ENCODE data around the gene HBEGF.

DNA sequence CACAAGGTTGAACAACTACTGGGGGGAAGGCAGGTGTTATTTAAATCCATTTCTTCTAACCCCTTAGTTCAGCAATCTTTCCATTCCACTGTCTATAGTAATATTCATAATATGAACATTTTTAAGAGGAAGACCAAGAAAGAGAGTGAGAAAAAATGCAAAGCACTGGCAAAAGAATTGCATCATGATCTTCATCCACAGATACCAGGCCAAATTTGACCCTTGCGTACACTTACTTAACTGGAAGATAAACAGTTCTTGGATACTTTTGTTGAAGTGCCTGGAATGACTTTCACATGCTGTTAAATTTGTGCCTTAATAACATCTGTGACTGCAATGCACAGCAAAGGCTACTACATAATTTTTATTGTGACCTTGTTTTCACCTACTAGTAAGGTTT lies 45.3 kb downstream of the HBEGF start:
- TF ChIP-seq, protein P1, sequence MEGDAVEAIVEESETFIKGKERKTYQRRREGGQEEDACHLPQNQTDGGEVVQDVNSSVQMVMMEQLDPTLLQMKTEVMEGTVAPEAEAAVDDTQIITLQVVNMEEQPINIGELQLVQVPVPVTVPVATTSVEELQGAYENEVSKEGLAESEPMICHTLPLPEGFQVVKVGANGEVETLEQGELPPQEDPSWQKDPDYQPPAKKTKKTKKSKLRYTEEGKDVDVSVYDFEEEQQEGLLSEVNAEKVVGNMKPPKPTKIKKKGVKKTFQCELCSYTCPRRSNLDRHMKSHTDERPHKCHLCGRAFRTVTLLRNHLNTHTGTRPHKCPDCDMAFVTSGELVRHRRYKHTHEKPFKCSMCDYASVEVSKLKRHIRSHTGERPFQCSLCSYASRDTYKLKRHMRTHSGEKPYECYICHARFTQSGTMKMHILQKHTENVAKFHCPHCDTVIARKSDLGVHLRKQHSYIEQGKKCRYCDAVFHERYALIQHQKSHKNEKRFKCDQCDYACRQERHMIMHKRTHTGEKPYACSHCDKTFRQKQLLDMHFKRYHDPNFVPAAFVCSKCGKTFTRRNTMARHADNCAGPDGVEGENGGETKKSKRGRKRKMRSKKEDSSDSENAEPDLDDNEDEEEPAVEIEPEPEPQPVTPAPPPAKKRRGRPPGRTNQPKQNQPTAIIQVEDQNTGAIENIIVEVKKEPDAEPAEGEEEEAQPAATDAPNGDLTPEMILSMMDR (IDR thresholded peaks at IDR 0.05) = no peak
- no peak for TF ChIP-seq POLR2A (IDR thresholded peaks at IDR 0.05)
- TF ChIP-seq POLR2AphosphoS5 (IDR thresholded peaks at IDR 0.05) = no peak
- TF ChIP-seq EP300 (IDR thresholded peaks at IDR 0.05) = no peak
